GM12878 (cell line): ENCODE data around the gene BAK1. TPM values are rescaled to one million over a fixed set of nuclear protein-coding genes. Genes with fewer than 3 reads are reported as not detected.
A peak's percentile ranks its signal among the peaks of the same experiment; 100 is the strongest.

Experiments
- ATAC-seq: fragments of 200-7000 bp; cut with Tn5 transposase; 3 replicates; pipeline ENCODE4 v1.9.1; 2020; ENCODE audit warnings: mild to moderate bottlenecking, moderate library complexity
- BruUV-seq: library from RNA; stranded (reverse); fragments of 400-500 nt; replicated peaks from 2 replicates; lab custom pipeline; 2021; lab: Mats Ljungman, UMichigan
- CTCF ChIA-PET: fragments of 300-600 bp; sonication (Branson Sonifier 250); formaldehyde crosslinking; extraction: SDS; loops from one replicate; lab custom pipeline; 2021; ENCODE audit warnings: inconsistent platforms; lab: Yijun Ruan, JAX
- POLR2A ChIA-PET: fragments of 350-600 bp; formaldehyde crosslinking; extraction: SDS; loops from one replicate; lab custom pipeline; 2021; ENCODE audit warnings: inconsistent platforms; lab: Charles Lee
- RAD21 ChIA-PET: fragments of 300-600 bp; sonication (Branson Sonifier 250); formaldehyde crosslinking; loops from one replicate; lab custom pipeline; 2023; ENCODE audit warnings: antibody characterized with exemption; ENCODE audit not compliant: unreplicated experiment; lab: Charles Lee
- SMC1A ChIA-PET: fragments of 300-600 bp; sonication (Branson Sonifier 250); formaldehyde crosslinking; loops from one replicate; lab custom pipeline; 2023; ENCODE audit not compliant: unreplicated experiment, uncharacterized antibody; lab: Charles Lee
- DNase-seq: peaks from one replicate; pipeline ENCODE4 v3.0.0-alpha.2; 2011; ENCODE audit warnings: low read depth, low spot score
- FAIRE-seq: peaks from 3 replicates; lab custom pipeline; 2011; peaks lifted over from hg19 to GRCh38; lab: Jason Lieb, UNC
- H2AFZ ChIP-seq: 2 replicates; pipeline ENCODE4 v1.6.0; 2011; ENCODE audit warnings: low read depth, low read length, control low read depth; ENCODE audit not compliant: control insufficient read depth
- H3K27ac ChIP-seq: 2 replicates; pipeline ENCODE4 v1.5.1; 2011; ENCODE audit warnings: control low read depth; ENCODE audit not compliant: control insufficient read depth, insufficient read depth
- H3K27me3 ChIP-seq, 2 experiments: replicated peaks in 1 of 2; 2 replicates each; pipeline versions ENCODE4 v1.6.0 to v1.6.1; 2011; ENCODE audit warnings: low read length in 1 of 2; ENCODE audit not compliant: control insufficient read depth in 2 of 2, insufficient read depth in 2 of 2
- H3K36me3 ChIP-seq, 2 experiments: 2 replicates each; pipeline ENCODE4 v1.5.1; 2011; ENCODE audit warnings: low read length in 1 of 2; ENCODE audit not compliant: control insufficient read depth in 2 of 2, insufficient read depth in 2 of 2
- H3K4me1 ChIP-seq: 2 replicates; pipeline ENCODE4 v1.6.1; 2011; ENCODE audit warnings: mild to moderate bottlenecking, low read length, moderate library complexity, mixed read lengths; ENCODE audit not compliant: control insufficient read depth, insufficient read depth
- H3K4me2 ChIP-seq: 2 replicates; pipeline ENCODE4 v1.6.0; 2011; ENCODE audit warnings: control low read depth; ENCODE audit not compliant: control insufficient read depth, insufficient read depth
- H3K4me3 ChIP-seq: fragments of 200-600 bp; sonication (generic); 2 replicates; pipeline ENCODE4 v1.5.1; 2016
- H3K79me2 ChIP-seq: 2 replicates; pipeline ENCODE4 v1.6.0; 2011; ENCODE audit warnings: low read length; ENCODE audit not compliant: control insufficient read depth, insufficient read depth
- H3K9ac ChIP-seq: 2 replicates; pipeline ENCODE4 v1.8.0; 2011; ENCODE audit warnings: low read length, control low read depth, mixed read lengths; ENCODE audit not compliant: control insufficient read depth, insufficient read depth
- H3K9me3 ChIP-seq: replicated peaks from 3 replicates; pipeline ENCODE4 v1.5.1; 2011; ENCODE audit warnings: mild to moderate bottlenecking, low read length; ENCODE audit not compliant: control insufficient read depth, insufficient read depth
- H4K20me1 ChIP-seq: 2 replicates; pipeline ENCODE4 v1.6.0; 2011; ENCODE audit not compliant: control insufficient read depth, insufficient read depth
- BACH1 ChIP-seq: fragments of 450-650 bp; IDR thresholded peaks from 2 replicates; pipeline ENCODE4 v1.6.1; 2017; ENCODE audit warnings: mild to moderate bottlenecking, borderline replicate concordance
- BHLHE40 ChIP-seq, 2 experiments: fragments of 450-650 bp in 1 of 2; IDR thresholded peaks; 2 replicates each; pipeline ENCODE4 v1.6.1; 2011 to 2017; ENCODE audit warnings: low read depth in 2 of 2, borderline replicate concordance in 1 of 2, improper control_type of control experiment in 1 of 2, low read length in 1 of 2, mild to moderate bottlenecking in 1 of 2
- CHD1 ChIP-seq: IDR thresholded peaks from 2 replicates; pipeline ENCODE4 v1.6.1; 2012; ENCODE audit warnings: low read depth, low read length, improper control_type of control experiment
- DPF2 ChIP-seq: fragments of 450-650 bp; IDR thresholded peaks from 2 replicates; pipeline ENCODE4 v1.6.1; 2017; ENCODE audit warnings: mild to moderate bottlenecking
- GATAD2B ChIP-seq: fragments of 450-650 bp; conservative IDR thresholded peaks from 2 replicates; pipeline ENCODE4 v1.6.1; 2017; ENCODE audit warnings: low read depth, mild to moderate bottlenecking, moderate library complexity
- HDAC6 ChIP-seq: fragments of 200-600 bp; sonication (generic); IDR thresholded peaks from one replicate; pipeline ENCODE4 v1.8.0; 2017; ENCODE audit warnings: antibody characterized with exemption; ENCODE audit not compliant: unreplicated experiment
- IKZF1 ChIP-seq: fragments of 450-650 bp; conservative IDR thresholded peaks from 2 replicates; pipeline ENCODE4 v1.6.1; 2017; ENCODE audit warnings: antibody characterized with exemption, mild to moderate bottlenecking
- KAT2A ChIP-seq: conservative IDR thresholded peaks from 2 replicates; pipeline ENCODE4 v1.6.1; 2011; ENCODE audit warnings: low read depth, low read length; ENCODE audit not compliant: control insufficient read depth
- MAX ChIP-seq: IDR thresholded peaks from 2 replicates; pipeline ENCODE4 v1.6.1; 2012; ENCODE audit warnings: low read depth, low read length, improper control_type of control experiment
- MXI1 ChIP-seq: fragments of 150-350 bp; IDR thresholded peaks from 2 replicates; pipeline ENCODE4 v1.6.1; 2011; ENCODE audit warnings: low read depth, mild to moderate bottlenecking, inconsistent platforms, low read length, improper control_type of control experiment
- NKRF ChIP-seq: fragments of 450-650 bp; conservative IDR thresholded peaks from 2 replicates; pipeline ENCODE4 v1.6.1; 2017; ENCODE audit warnings: mild to moderate bottlenecking, moderate library complexity
- NR2F1 ChIP-seq: fragments of 450-650 bp; conservative IDR thresholded peaks from 2 replicates; pipeline ENCODE4 v1.6.1; 2017; ENCODE audit warnings: mild to moderate bottlenecking
- POLR2A ChIP-seq: IDR thresholded peaks from 2 replicates; pipeline ENCODE4 v1.6.1; 2011; ENCODE audit warnings: low read depth, mild to moderate bottlenecking, low read length
- RB1 ChIP-seq: fragments of 450-650 bp; formaldehyde crosslinking; IDR thresholded peaks from 2 replicates; pipeline ENCODE4 v1.6.1; 2017; ENCODE audit warnings: mild to moderate bottlenecking, borderline replicate concordance
- SP1 ChIP-seq: IDR thresholded peaks from one replicate; pipeline ENCODE4 v1.6.1; 2011; ENCODE audit warnings: low read depth, low read length
- SRF ChIP-seq, 2 experiments: IDR thresholded peaks; 2 replicates each; pipeline ENCODE4 v1.6.1; 2011; ENCODE audit warnings: low read depth in 2 of 2, low read length in 2 of 2, mild to moderate bottlenecking in 1 of 2, moderate library complexity in 1 of 2
- STAT3 ChIP-seq: IDR thresholded peaks from 2 replicates; pipeline ENCODE4 v1.6.1; 2011; ENCODE audit warnings: low read depth, low read length, improper control_type of control experiment
- USF2 ChIP-seq: IDR thresholded peaks from 2 replicates; pipeline ENCODE4 v1.6.1; 2011; ENCODE audit warnings: low read depth, low read length, improper control_type of control experiment, borderline replicate concordance
- WGBS: methylation state at CpG from one replicate; pipeline ENCODE4 v1.1.6; 2016; ENCODE audit warnings: low lambda C conversion rate; ENCODE audit not compliant: insufficient replicate concordance, insufficient coverage; ENCODE audit errors: missing lambda C conversion rate; 5-methylcytosine and 5-hydroxymethylcytosine counted together
- in situ Hi-C: fragments of 300-500 bp; cut with MboI; formaldehyde crosslinking; loops from 9 replicates; pipeline ENCODE4 v1.14.3; 2018; ENCODE audit warnings: mixed read lengths
- intact Hi-C: fragments of 100-400 bp; cut with micrococcal nuclease; formaldehyde crosslinking; loops from one replicate; pipeline ENCODE4 v1.14.2; 2022; ENCODE audit not compliant: unreplicated experiment
- polyA plus RNA-seq, 11 experiments: library from polyadenylated mRNA; depleted of rRNA in 4 of 11; unstranded in 6 of 11; stranded (reverse) in 5 of 11; fragments of >200 nt; fragmentation: Nextera tagmentation in 4 of 11; fragmentation: Illumina TruSeq in 1 of 11; extraction: Ambion mirVana in 4 of 11; extraction: Trizol in 1 of 11; gene quantifications; 1 replicate in 1 of 11; 2 replicates in 10 of 11; pipeline versions ENCODE4 v1.2.1 to v1.2.3, GENCODE V29; 2011 to 2016; ENCODE audit warnings: inconsistent platforms in 2 of 11, missing spikeins in 2 of 11, low read depth in 1 of 11
- total RNA-seq, 4 experiments: library from RNA; depleted of rRNA in 3 of 4; stranded (reverse); fragments of >200 nt in 3 of 4; fragmentation: Illumina TruSeq in 1 of 4; extraction: Trizol in 1 of 4; gene quantifications; 2 replicates each; pipeline versions ENCODE4 v1.2.1 to v1.2.3, GENCODE V29; 2013 to 2021
- TF ChIP-seq, protein P1 (sequence below): IDR thresholded peaks from 2 replicates; pipeline ENCODE4 v1.6.1; 2012; ENCODE audit warnings: low read depth, low read length, improper control_type of control experiment

BAK1 gene
- total and polyA plus RNA-seq, 10 of the 15 experiments (the other 5 are each of a cell fraction or from before 2014, with no cell fraction given): 6.3 to 65.8 (median 29.6) TPM

- H3K27me3 ChIP-seq: no peaks in the 10 kb centered on the region
- no peaks in the 10 kb centered on the region for H4K20me1 ChIP-seq
- POLR2A ChIA-PET: interaction anchor here (0.5 to 2.2 kb wide), 15 partner anchors 9 to 91 kb away, joined by 3 to 11 read pairs (median 4); partner anchors contain the start of genes BAK1 and UQCC2
- ATAC-seq (peak; percentile 80), DNase-seq (peak; percentile 28), FAIRE-seq (no peak)
- SMC1A ChIA-PET: interaction anchor here (0.7 to 4.9 kb wide), 6 partner anchors 9 to 79 kb away, joined by 3 to 20 read pairs (median 4); no protein-coding TSS in a partner anchor
- BruUV-seq: no TSS peak
- peaks cover 42% of the 10 kb centered on the region for H3K79me2 ChIP-seq
- H2AFZ ChIP-seq: peak within 1 kb of the TSS; percentile 89
- peak within 1 kb of the TSS; percentile 86 for H3K4me3 ChIP-seq
- peaks cover 0 to 2% of the 10 kb centered on the region in 2 experiments; a peak in 2 of 4 replicates for H3K36me3 ChIP-seq
- peak within 1 kb of the TSS; percentile 88 for H3K27ac ChIP-seq
- in situ Hi-C loops (no loop called here), intact Hi-C loops (no loop called here)
- peak within 1 kb of the TSS; percentile 96 for H3K9ac ChIP-seq
- WGBS: 2% methylated on average over 73 of the region's 99 CpGs
- no peaks in the 10 kb centered on the region for H3K9me3 ChIP-seq
- H3K4me1 ChIP-seq: peaks cover 14% of the 10 kb centered on the region
- H3K4me2 ChIP-seq: peak within 1 kb of the TSS; percentile 81
- CTCF ChIA-PET: interaction anchor here (0.6 to 6.0 kb wide), 8 partner anchors 11 to 90 kb away, joined by 3 to 31 read pairs (median 4); partner anchors contain the start of gene UQCC2
- RAD21 ChIA-PET: interaction anchor here (0.7 to 3.1 kb wide), 11 partner anchors 13 to 303 kb away, joined by 3 to 19 read pairs (median 4); partner anchors contain the start of genes BAK1, UQCC2 and ZBTB22
- TF ChIP-seq GATAD2B: peak; percentile 48
- TF ChIP-seq MAX: peak; percentile 65
- peak; percentile 53 for TF ChIP-seq DPF2
- no peak for TF ChIP-seq SRF (IDR thresholded peaks at IDR 0.05; ENCODE audit: low read depth in 2 of 2, low read length in 2 of 2)
- TF ChIP-seq BACH1: peak; percentile 53
- TF ChIP-seq IKZF1: peak; percentile 70
- TF ChIP-seq POLR2A: peak; percentile 72
- peak; percentile 14; the same call in 1 of the 2 replicates for TF ChIP-seq NR2F1
- TF ChIP-seq NKRF: peak; percentile 52; the same call in 1 of the 2 replicates
- TF ChIP-seq BHLHE40 (IDR thresholded peaks at IDR 0.05; ENCODE audit: borderline replicate concordance in 1 of 2, low read depth in 2 of 2, low read length in 1 of 2): peak; percentile 2 to 44; a peak in 1 of 4 replicates
- TF ChIP-seq HDAC6: peak; percentile 81
- no peak for TF ChIP-seq SP1
- TF ChIP-seq, protein P1, sequence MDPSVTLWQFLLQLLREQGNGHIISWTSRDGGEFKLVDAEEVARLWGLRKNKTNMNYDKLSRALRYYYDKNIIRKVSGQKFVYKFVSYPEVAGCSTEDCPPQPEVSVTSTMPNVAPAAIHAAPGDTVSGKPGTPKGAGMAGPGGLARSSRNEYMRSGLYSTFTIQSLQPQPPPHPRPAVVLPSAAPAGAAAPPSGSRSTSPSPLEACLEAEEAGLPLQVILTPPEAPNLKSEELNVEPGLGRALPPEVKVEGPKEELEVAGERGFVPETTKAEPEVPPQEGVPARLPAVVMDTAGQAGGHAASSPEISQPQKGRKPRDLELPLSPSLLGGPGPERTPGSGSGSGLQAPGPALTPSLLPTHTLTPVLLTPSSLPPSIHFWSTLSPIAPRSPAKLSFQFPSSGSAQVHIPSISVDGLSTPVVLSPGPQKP: no peak
- TF ChIP-seq MXI1: peak; percentile 49; the same call in 1 of the 2 replicates
- peak; percentile 14; the same call in 1 of the 2 replicates for TF ChIP-seq RB1
- TF ChIP-seq KAT2A: no peak
- no peak for TF ChIP-seq STAT3
- no peak for TF ChIP-seq USF2
- no peak for TF ChIP-seq CHD1
These were observed 41.0 kb upstream of the BAK1 start, which contains the start of gene ITPR3 for GRCh38 chr6:33620856-33621710. ITPR3 (plus strand) TSS chr6:33621322; CDS start chr6:33621603, 281 bp downstream.
